ENCODE data around the gene HERPUD1.

The HERPUD1 gene

GRCh38 chr16:56918467-56919012, 13.4 kb upstream of the HERPUD1 start:
- TF ChIP-seq ZNF670 (tag by site-specific recombination; IDR thresholded peaks at IDR 0.05; ENCODE audit: low read depth), result no peak
- TF ChIP-seq INSM2 (tag by site-specific recombination; IDR thresholded peaks at IDR 0.05), result no peak
- POLR2A ChIA-PET, result interaction anchor here (1.3 kb wide), 1 partner anchor 13 kb away, joined by 11 read pairs; the partner anchor contains the start of gene HERPUD1
- Histone ChIP-seq H3K9me3 (ENCODE audit: control insufficient read depth, insufficient read depth, low read depth, low read length) (no peaks in the 10 kb centered on the region), H3K4me3 (ENCODE audit: low read depth, low read length) (no peak overlapping the region), H3K4me1 (ENCODE audit: control insufficient read depth, insufficient read depth, low read length) (no peaks in the 10 kb centered on the region), H3K36me3 (ENCODE audit: control insufficient read depth in 2 of 2, insufficient read depth in 1 of 2, low read length in 2 of 2) (no peaks in the 10 kb centered on the region), H3K27ac (ENCODE audit: extremely low read depth, low read depth, low read length) (no peak overlapping the region)
- CTCF ChIA-PET, result interaction anchor here (1.0 kb wide), 1 partner anchor 19 kb away, joined by 4 read pairs; no protein-coding TSS in a partner anchor

DNA sequence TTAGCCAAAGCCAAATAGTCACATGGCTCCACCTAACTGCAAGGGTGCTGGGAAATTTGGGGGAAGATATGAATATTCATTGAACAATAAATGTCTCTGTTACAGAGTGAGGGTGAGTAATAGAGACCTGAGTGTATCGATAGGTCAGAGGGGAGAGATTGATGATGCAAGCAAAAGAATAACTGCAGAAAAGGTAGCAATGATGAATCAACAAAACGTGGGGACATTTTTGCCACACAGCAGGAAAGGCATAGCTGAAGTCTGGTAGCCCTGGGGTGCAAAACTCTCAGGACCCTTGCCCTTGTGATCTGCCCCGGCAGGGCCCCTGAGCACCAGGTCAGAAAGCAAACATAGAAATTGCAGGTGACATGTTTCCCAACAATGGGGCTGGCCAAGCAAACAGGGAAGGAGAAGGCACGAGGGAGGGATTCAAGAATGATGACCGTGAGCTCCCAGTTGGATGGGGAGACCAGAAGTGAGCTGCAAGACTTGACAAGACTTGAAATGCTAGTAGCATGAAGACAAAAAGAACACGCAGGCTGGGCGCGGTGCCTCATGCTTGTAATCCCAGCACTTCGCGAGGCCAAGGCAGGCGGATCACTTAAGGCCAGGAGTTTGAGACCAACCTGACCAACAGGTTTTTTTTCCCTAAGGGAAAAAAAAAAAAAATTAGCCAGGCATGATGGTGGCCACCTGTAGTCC, 12.7 kb upstream of the HERPUD1 start:
- Histone ChIP-seq H3K27ac (ENCODE audit: extremely low read depth, low read depth, low read length) (no peak overlapping the region), H3K9me3 (ENCODE audit: control insufficient read depth, insufficient read depth, low read depth, low read length) (no peaks in the 10 kb centered on the region), H3K4me3 (ENCODE audit: low read depth, low read length) (no peak overlapping the region), H3K4me1 (ENCODE audit: control insufficient read depth, insufficient read depth, low read length) (no peaks in the 10 kb centered on the region), H3K36me3 (ENCODE audit: control insufficient read depth in 2 of 2, insufficient read depth in 1 of 2, low read length in 2 of 2) (no peaks in the 10 kb centered on the region)
- CTCF ChIA-PET, result no interaction called here
- POLR2A ChIA-PET, result interaction anchor here (1.7 kb wide), 1 partner anchor 12 kb away, joined by 4 read pairs; the partner anchor contains the start of gene HERPUD1
- 0 out of 2 replicates have a peak, but pooled peaks have one; percentile 20 for TF ChIP-seq ZIC2 (tag by site-specific recombination; IDR thresholded peaks at IDR 0.05)
- TF ChIP-seq, protein P1, sequence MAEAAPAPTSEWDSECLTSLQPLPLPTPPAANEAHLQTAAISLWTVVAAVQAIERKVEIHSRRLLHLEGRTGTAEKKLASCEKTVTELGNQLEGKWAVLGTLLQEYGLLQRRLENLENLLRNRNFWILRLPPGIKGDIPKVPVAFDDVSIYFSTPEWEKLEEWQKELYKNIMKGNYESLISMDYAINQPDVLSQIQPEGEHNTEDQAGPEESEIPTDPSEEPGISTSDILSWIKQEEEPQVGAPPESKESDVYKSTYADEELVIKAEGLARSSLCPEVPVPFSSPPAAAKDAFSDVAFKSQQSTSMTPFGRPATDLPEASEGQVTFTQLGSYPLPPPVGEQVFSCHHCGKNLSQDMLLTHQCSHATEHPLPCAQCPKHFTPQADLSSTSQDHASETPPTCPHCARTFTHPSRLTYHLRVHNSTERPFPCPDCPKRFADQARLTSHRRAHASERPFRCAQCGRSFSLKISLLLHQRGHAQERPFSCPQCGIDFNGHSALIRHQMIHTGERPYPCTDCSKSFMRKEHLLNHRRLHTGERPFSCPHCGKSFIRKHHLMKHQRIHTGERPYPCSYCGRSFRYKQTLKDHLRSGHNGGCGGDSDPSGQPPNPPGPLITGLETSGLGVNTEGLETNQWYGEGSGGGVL (tag by site-specific recombination; IDR thresholded peaks at IDR 0.05), result no peak
- no peak for TF ChIP-seq PRDM6 (tag by site-specific recombination; IDR thresholded peaks at IDR 0.05)
- TF ChIP-seq TRIM28 (IDR thresholded peaks at IDR 0.05; ENCODE audit: borderline replicate concordance, low read length), result no peak
- TF ChIP-seq, protein P2, sequence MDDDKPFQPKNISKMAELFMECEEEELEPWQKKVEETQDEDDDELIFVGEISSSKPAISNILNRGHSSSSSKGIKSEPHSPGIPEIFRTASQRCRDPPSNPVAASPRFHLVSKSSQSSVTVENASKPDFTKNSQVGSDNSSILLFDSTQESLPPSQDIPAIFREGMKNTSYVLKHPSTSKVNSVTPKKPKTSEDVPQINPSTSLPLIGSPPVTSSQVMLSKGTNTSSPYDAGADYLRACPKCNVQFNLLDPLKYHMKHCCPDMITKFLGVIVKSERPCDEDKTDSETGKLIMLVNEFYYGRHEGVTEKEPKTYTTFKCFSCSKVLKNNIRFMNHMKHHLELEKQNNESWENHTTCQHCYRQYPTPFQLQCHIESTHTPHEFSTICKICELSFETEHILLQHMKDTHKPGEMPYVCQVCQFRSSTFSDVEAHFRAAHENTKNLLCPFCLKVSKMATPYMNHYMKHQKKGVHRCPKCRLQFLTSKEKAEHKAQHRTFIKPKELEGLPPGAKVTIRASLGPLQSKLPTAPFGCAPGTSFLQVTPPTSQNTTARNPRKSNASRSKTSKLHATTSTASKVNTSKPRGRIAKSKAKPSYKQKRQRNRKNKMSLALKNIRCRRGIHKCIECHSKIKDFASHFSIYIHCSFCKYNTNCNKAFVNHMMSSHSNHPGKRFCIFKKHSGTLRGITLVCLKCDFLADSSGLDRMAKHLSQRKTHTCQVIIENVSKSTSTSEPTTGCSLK (tag by site-specific recombination; IDR thresholded peaks at IDR 0.05), result no peak
- 0 out of 2 replicates have a peak, but pooled peaks have one; percentile 30 for TF ChIP-seq ZBTB17 (tag by site-specific recombination; IDR thresholded peaks at IDR 0.05)
- no peak for TF ChIP-seq ZNF701 (tag by site-specific recombination; IDR thresholded peaks at IDR 0.05)

GRCh38 chr16:56921571-56921970, 10.4 kb upstream of the HERPUD1 start:
- Histone ChIP-seq H3K9me3 (ENCODE audit: control insufficient read depth, insufficient read depth, low read depth, low read length) (no peaks in the 10 kb centered on the region), H3K27ac (ENCODE audit: extremely low read depth, low read depth, low read length) (no peak overlapping the region), H3K4me3 (ENCODE audit: low read depth, low read length) (no peak overlapping the region), H3K36me3 (ENCODE audit: control insufficient read depth in 2 of 2, insufficient read depth in 1 of 2, low read length in 2 of 2) (no peaks in the 10 kb centered on the region), H3K4me1 (ENCODE audit: control insufficient read depth, insufficient read depth, low read length) (no peaks in the 10 kb centered on the region)
- POLR2A ChIA-PET, result no interaction called here
- CTCF ChIA-PET, result no interaction called here
- TF ChIP-seq PRDM2 (tag by site-specific recombination; IDR thresholded peaks at IDR 0.05; ENCODE audit: borderline replicate concordance) (no peak), ZNF510 (tag by site-specific recombination; IDR thresholded peaks at IDR 0.05; ENCODE audit: insufficient replicate concordance) (no peak), GLI2 (tag by site-specific recombination; IDR thresholded peaks at IDR 0.05; ENCODE audit: borderline replicate concordance, low read depth) (no peak)
- TF ChIP-seq, protein P3, sequence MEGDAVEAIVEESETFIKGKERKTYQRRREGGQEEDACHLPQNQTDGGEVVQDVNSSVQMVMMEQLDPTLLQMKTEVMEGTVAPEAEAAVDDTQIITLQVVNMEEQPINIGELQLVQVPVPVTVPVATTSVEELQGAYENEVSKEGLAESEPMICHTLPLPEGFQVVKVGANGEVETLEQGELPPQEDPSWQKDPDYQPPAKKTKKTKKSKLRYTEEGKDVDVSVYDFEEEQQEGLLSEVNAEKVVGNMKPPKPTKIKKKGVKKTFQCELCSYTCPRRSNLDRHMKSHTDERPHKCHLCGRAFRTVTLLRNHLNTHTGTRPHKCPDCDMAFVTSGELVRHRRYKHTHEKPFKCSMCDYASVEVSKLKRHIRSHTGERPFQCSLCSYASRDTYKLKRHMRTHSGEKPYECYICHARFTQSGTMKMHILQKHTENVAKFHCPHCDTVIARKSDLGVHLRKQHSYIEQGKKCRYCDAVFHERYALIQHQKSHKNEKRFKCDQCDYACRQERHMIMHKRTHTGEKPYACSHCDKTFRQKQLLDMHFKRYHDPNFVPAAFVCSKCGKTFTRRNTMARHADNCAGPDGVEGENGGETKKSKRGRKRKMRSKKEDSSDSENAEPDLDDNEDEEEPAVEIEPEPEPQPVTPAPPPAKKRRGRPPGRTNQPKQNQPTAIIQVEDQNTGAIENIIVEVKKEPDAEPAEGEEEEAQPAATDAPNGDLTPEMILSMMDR (tag by site-specific recombination; IDR thresholded peaks at IDR 0.05), result no peak

All from HEK293 (cell line).